NB4 (cell line): ENCODE measurements around the gene SEZ6L2.

Experiments used
- POLR2A ChIP-seq: IDR thresholded peaks from 2 replicates; pipeline ENCODE4 v1.6.1; 2011; ENCODE audit warnings: mild to moderate bottlenecking; ENCODE audit not compliant: insufficient read length; ENCODE audit errors: extremely low read depth
- TF ChIP-seq, protein P1 (sequence below): IDR thresholded peaks from one replicate; pipeline ENCODE4 v1.5.1; 2012; ENCODE audit warnings: low read depth, low read length
- TF ChIP-seq, protein P2 (sequence below): IDR thresholded peaks from 2 replicates; pipeline ENCODE4 v1.6.1; 2011; ENCODE audit warnings: low read depth, low read length

- TF ChIP-seq, protein P1, sequence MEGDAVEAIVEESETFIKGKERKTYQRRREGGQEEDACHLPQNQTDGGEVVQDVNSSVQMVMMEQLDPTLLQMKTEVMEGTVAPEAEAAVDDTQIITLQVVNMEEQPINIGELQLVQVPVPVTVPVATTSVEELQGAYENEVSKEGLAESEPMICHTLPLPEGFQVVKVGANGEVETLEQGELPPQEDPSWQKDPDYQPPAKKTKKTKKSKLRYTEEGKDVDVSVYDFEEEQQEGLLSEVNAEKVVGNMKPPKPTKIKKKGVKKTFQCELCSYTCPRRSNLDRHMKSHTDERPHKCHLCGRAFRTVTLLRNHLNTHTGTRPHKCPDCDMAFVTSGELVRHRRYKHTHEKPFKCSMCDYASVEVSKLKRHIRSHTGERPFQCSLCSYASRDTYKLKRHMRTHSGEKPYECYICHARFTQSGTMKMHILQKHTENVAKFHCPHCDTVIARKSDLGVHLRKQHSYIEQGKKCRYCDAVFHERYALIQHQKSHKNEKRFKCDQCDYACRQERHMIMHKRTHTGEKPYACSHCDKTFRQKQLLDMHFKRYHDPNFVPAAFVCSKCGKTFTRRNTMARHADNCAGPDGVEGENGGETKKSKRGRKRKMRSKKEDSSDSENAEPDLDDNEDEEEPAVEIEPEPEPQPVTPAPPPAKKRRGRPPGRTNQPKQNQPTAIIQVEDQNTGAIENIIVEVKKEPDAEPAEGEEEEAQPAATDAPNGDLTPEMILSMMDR: no peak
- no peak for TF ChIP-seq POLR2A
- TF ChIP-seq, protein P2, sequence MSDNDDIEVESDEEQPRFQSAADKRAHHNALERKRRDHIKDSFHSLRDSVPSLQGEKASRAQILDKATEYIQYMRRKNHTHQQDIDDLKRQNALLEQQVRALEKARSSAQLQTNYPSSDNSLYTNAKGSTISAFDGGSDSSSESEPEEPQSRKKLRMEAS: no peak
Measured at GRCh38 chr16:29843931-29844330, 55.4 kb downstream of the SEZ6L2 start.
